H9 (cell line): ENCODE data around the gene SLC25A31. TPM values are rescaled to one million over a fixed set of nuclear protein-coding genes. Genes with fewer than 3 reads are reported as not detected.

Experiments used
- DNase-seq: peaks from one replicate; pipeline ENCODE4 v3.0.0-alpha.2; 2017
- H2AFZ ChIP-seq: one replicate; pipeline ENCODE4 v1.6.1; 2013; ENCODE audit warnings: mild to moderate bottlenecking, low read length, control low read depth, moderate library complexity
- H2AK5ac ChIP-seq: 2 replicates; pipeline ENCODE4 v1.6.1; 2013; ENCODE audit warnings: low read length, control low read depth, mixed read lengths; ENCODE audit not compliant: insufficient read length
- H2BK120ac ChIP-seq: one replicate; pipeline ENCODE4 v1.6.1; 2013; ENCODE audit warnings: low read depth, mild to moderate bottlenecking, low read length, control low read depth, inconsistent platforms; ENCODE audit not compliant: poor library complexity, severe bottlenecking
- H2BK12ac ChIP-seq: 2 replicates; pipeline ENCODE4 v1.6.1; 2013; ENCODE audit warnings: low read length, control low read depth, mixed read lengths, low read depth; ENCODE audit not compliant: insufficient read length
- H2BK15ac ChIP-seq: 2 replicates; pipeline ENCODE4 v1.6.1; 2013; ENCODE audit warnings: low read depth, low read length, control low read depth
- H2BK20ac ChIP-seq: one replicate; pipeline ENCODE4 v1.6.1; 2013; ENCODE audit warnings: low read depth, mild to moderate bottlenecking, low read length, control low read depth, inconsistent platforms; ENCODE audit not compliant: poor library complexity, severe bottlenecking
- H2BK5ac ChIP-seq: 2 replicates; pipeline ENCODE4 v1.6.1; 2013; ENCODE audit warnings: low read length, control low read depth, mixed read lengths; ENCODE audit not compliant: insufficient read length
- H3K14ac ChIP-seq: 2 replicates; pipeline ENCODE4 v1.6.1; 2013; ENCODE audit warnings: low read length, control low read depth; ENCODE audit not compliant: insufficient read depth
- H3K18ac ChIP-seq: 2 replicates; pipeline ENCODE4 v1.6.1; 2013; ENCODE audit warnings: low read depth, mild to moderate bottlenecking, mixed read lengths, low read length, control low read depth; ENCODE audit not compliant: insufficient read length
- H3K23ac ChIP-seq: 2 replicates; pipeline ENCODE4 v1.6.1; 2013; ENCODE audit warnings: low read length, control low read depth, mixed read lengths, low read depth; ENCODE audit not compliant: insufficient read length
- H3K23me2 ChIP-seq: 2 replicates; pipeline ENCODE4 v1.6.1; 2013; ENCODE audit warnings: low read depth, mild to moderate bottlenecking, mixed read lengths, low read length, control low read depth; ENCODE audit not compliant: insufficient read length, poor library complexity, severe bottlenecking
- H3K27ac ChIP-seq: 2 replicates; pipeline ENCODE4 v1.5.1; 2013; ENCODE audit warnings: low read length, control low read depth, mixed read lengths, low read depth; ENCODE audit not compliant: insufficient read length
- H3K27me3 ChIP-seq: 2 replicates; pipeline ENCODE4 v1.6.1; 2013; ENCODE audit warnings: low read length, control low read depth, inconsistent platforms; ENCODE audit not compliant: insufficient read depth
- H3K4ac ChIP-seq: 2 replicates; pipeline ENCODE4 v1.6.1; 2013; ENCODE audit warnings: low read depth, mild to moderate bottlenecking, control low read depth, inconsistent platforms, low read length, moderate library complexity
- H3K4me1 ChIP-seq: 2 replicates; pipeline ENCODE4 v1.6.1; 2013; ENCODE audit warnings: low read length, control low read depth, inconsistent platforms; ENCODE audit not compliant: insufficient read depth
- H3K4me2 ChIP-seq: 2 replicates; pipeline ENCODE4 v1.6.1; 2013; ENCODE audit warnings: low read length, control low read depth, mixed read lengths; ENCODE audit not compliant: insufficient read length, insufficient read depth
- H3K56ac ChIP-seq: 2 replicates; pipeline ENCODE4 v1.6.1; 2013; ENCODE audit warnings: low read depth, mild to moderate bottlenecking, mixed read lengths, low read length, control low read depth; ENCODE audit not compliant: insufficient read length
- H3K79me1 ChIP-seq: 2 replicates; pipeline ENCODE4 v1.6.1; 2013; ENCODE audit warnings: low read depth, mild to moderate bottlenecking, moderate library complexity, low read length, control low read depth, inconsistent platforms; ENCODE audit not compliant: insufficient read depth, poor library complexity, severe bottlenecking
- H3K79me2 ChIP-seq: 2 replicates; pipeline ENCODE4 v1.6.1; 2013; ENCODE audit warnings: low read length, control low read depth, inconsistent platforms; ENCODE audit not compliant: insufficient read depth
- H3K9ac ChIP-seq: 2 replicates; pipeline ENCODE4 v1.6.1; 2013; ENCODE audit warnings: low read length, control low read depth, mixed read lengths; ENCODE audit not compliant: insufficient read length; ENCODE audit errors: extremely low read depth
- H3K9me3 ChIP-seq: one replicate; pipeline ENCODE4 v1.6.1; 2013; ENCODE audit warnings: low read depth, low read length, inconsistent platforms; ENCODE audit not compliant: control insufficient read depth
- H3T11ph ChIP-seq: one replicate; pipeline ENCODE4 v1.6.1; 2013; ENCODE audit warnings: mild to moderate bottlenecking, low read length, control low read depth, inconsistent platforms
- H4K20me1 ChIP-seq: one replicate; pipeline ENCODE4 v1.6.1; 2013; ENCODE audit not compliant: control insufficient read depth, insufficient read length, insufficient read depth
- H4K5ac ChIP-seq: 2 replicates; pipeline ENCODE4 v1.6.1; 2013; ENCODE audit warnings: low read depth, mild to moderate bottlenecking, mixed read lengths, low read length, control low read depth; ENCODE audit not compliant: insufficient read length
- H4K8ac ChIP-seq: replicated peaks from 2 replicates; pipeline ENCODE4 v1.6.1; 2013; ENCODE audit warnings: low read length, control low read depth, mixed read lengths, low read depth; ENCODE audit not compliant: insufficient read length
- H4K91ac ChIP-seq: 2 replicates; pipeline ENCODE4 v1.6.1; 2013; ENCODE audit warnings: low read depth, mild to moderate bottlenecking, moderate library complexity, mixed read lengths, low read length, control low read depth; ENCODE audit not compliant: insufficient read length
- H3K27ac Mint-ChIP-seq, 3 experiments: 2 replicates in 2 of 3; 3 replicates in 1 of 3; pipeline ENCODE4 v1.8.0; 2020 to 2021; ENCODE audit warnings: mixed read lengths in 3 of 3, mild to moderate bottlenecking in 1 of 3, moderate library complexity in 1 of 3
- H3K27me3 Mint-ChIP-seq: 2 replicates; pipeline ENCODE4 v1.8.0; 2021; ENCODE audit warnings: low read depth, mild to moderate bottlenecking, moderate library complexity, mixed read lengths
- H3K36me3 Mint-ChIP-seq, 3 experiments: 2 replicates in 2 of 3; 3 replicates in 1 of 3; pipeline ENCODE4 v1.8.0; 2020 to 2021; ENCODE audit warnings: low read depth in 3 of 3, mixed read lengths in 3 of 3; ENCODE audit not compliant: insufficient read depth in 1 of 3
- H3K4me1 Mint-ChIP-seq, 2 experiments: 2 replicates each; pipeline ENCODE4 v1.8.0; 2020; ENCODE audit warnings: mixed read lengths in 2 of 2
- H3K4me3 Mint-ChIP-seq, 2 experiments: 2 replicates in 1 of 2; 3 replicates in 1 of 2; pipeline ENCODE4 v1.8.0; 2020 to 2021; ENCODE audit warnings: mild to moderate bottlenecking in 2 of 2, mixed read lengths in 2 of 2, moderate library complexity in 1 of 2
- H3K9me3 Mint-ChIP-seq, 2 experiments: 2 replicates in 1 of 2; 3 replicates in 1 of 2; pipeline ENCODE4 v1.8.0; 2020; ENCODE audit warnings: mild to moderate bottlenecking in 2 of 2, mixed read lengths in 2 of 2, moderate library complexity in 1 of 2
- WGBS: extraction: QIAGEN DNeasy Blood & Tissue Kit; methylation state at CpG from one replicate; pipeline ENCODE4 v1.1.7; 2013; ENCODE audit warnings: missing lambda C conversion rate, low lambda C conversion rate, mixed read lengths; ENCODE audit not compliant: insufficient read length; ENCODE audit errors: extremely low coverage; 5-methylcytosine and 5-hydroxymethylcytosine counted together
- total RNA-seq: library from RNA; stranded (reverse); gene quantifications from 2 replicates; pipeline ENCODE4 v1.2.1, GENCODE V29; 2021
- TF ChIP-seq, protein P1 (sequence below): fragments of 200-600 bp; sonication (generic); conservative IDR thresholded peaks from 3 replicates; pipeline ENCODE4 v1.8.0; 2021; ENCODE audit warnings: antibody characterized with exemption, mild to moderate bottlenecking

The SLC25A31 gene
- total RNA-seq, 1 experiment from 2014 or later = not detected

- H3K79me2 ChIP-seq = no peaks in the 10 kb centered on the region
These were observed 54.0 kb downstream of the SLC25A31 start for GRCh38 chr4:127783955-127784770.

More at GRCh38 chr4:127783955-127784770, 54.0 kb downstream of the SLC25A31 start:
- Histone ChIP-seq H3K56ac (no peak overlapping the region), H4K20me1 (no peaks in the 10 kb centered on the region), H2BK20ac (no peak overlapping the region), H2BK120ac (no peak overlapping the region), H3K9me3 (no peaks in the 10 kb centered on the region), H3K27me3 (peaks cover 7% of the 10 kb centered on the region; the same call in 1 of the 2 replicates), H4K91ac (no peak overlapping the region), H3K4me1 (no peaks in the 10 kb centered on the region; the same call in 1 of the 2 replicates), H3K4ac (no peak overlapping the region), H2AK5ac (no peak overlapping the region), H3K27ac (no peak overlapping the region), H2AFZ (no peak overlapping the region), H3K18ac (no peak overlapping the region), H4K8ac (no peak overlapping the region), H2BK5ac (no peak overlapping the region), H3K9ac (no peak overlapping the region), H3T11ph (no peak overlapping the region), H4K5ac (no peak overlapping the region), H3K79me1 (no peaks in the 10 kb centered on the region), H3K14ac (no peak overlapping the region), H3K23ac (no peak overlapping the region), H3K4me2 (no peak overlapping the region), H2BK15ac (no peak overlapping the region), H3K23me2 (peaks cover 10% of the 10 kb centered on the region), H2BK12ac (no peak overlapping the region)
- peaks cover 0 to 6% of the 10 kb centered on the region in 2 experiments; a peak in 2 of 5 replicates for H3K9me3 Mint-ChIP-seq
- DNase-seq = no peak
- H3K27me3 Mint-ChIP-seq = peaks cover 43% of the 10 kb centered on the region
- no peak overlapping the region for H3K27ac Mint-ChIP-seq
- no peak overlapping the region for H3K4me3 Mint-ChIP-seq
- no CpG with 5 or more reads among the region's 9 CpGs for WGBS
- H3K4me1 Mint-ChIP-seq = peaks cover 16% of the 10 kb centered on the region in 2 experiments
- TF ChIP-seq, protein P1, sequence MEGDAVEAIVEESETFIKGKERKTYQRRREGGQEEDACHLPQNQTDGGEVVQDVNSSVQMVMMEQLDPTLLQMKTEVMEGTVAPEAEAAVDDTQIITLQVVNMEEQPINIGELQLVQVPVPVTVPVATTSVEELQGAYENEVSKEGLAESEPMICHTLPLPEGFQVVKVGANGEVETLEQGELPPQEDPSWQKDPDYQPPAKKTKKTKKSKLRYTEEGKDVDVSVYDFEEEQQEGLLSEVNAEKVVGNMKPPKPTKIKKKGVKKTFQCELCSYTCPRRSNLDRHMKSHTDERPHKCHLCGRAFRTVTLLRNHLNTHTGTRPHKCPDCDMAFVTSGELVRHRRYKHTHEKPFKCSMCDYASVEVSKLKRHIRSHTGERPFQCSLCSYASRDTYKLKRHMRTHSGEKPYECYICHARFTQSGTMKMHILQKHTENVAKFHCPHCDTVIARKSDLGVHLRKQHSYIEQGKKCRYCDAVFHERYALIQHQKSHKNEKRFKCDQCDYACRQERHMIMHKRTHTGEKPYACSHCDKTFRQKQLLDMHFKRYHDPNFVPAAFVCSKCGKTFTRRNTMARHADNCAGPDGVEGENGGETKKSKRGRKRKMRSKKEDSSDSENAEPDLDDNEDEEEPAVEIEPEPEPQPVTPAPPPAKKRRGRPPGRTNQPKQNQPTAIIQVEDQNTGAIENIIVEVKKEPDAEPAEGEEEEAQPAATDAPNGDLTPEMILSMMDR = no peak
- H3K36me3 Mint-ChIP-seq = peaks cover 0 to 6% (median 0%) of the 10 kb centered on the region in 3 experiments; a peak in 4 of 7 replicates
